Measurements from ENCODE around the gene PIEZO2. TPM values are rescaled to one million over a fixed set of nuclear protein-coding genes. Genes with fewer than 3 reads are reported as not detected.

PIEZO2 gene
- total RNA-seq, 1 experiment from 2014 or later = 0.57 TPM

GRCh38 chr18:10939822-10940221 lies 209.5 kb downstream of the PIEZO2 start:
- H3K9me3 ChIP-seq (ENCODE audit: control insufficient read depth, insufficient read depth, low read depth, low read length) = no peaks in the 10 kb centered on the region
- intact Hi-C loops (cut with micrococcal nuclease; ENCODE audit: unreplicated experiment) (no loop called here), in situ Hi-C loops (cut with HindIII; ENCODE audit: low pct_unique_long_range_greater_than_20kb, low sequenced_read_pairs) (no loop called here)
- no peaks in the 10 kb centered on the region for H3K27me3 ChIP-seq (ENCODE audit: control insufficient read depth, insufficient read depth, low read length)
- ChIA-PET POLR2A (no interaction called here), CTCF (no interaction called here)
- H3K27ac ChIP-seq (ENCODE audit: low read length) = no peak overlapping the region
- DNase-seq (ENCODE audit: low read depth, low spot score) (no peak), ATAC-seq (no peak)
- BruUV-seq (replicated peaks) = no TSS peak
- no peaks in the 10 kb centered on the region for H3K4me1 ChIP-seq (ENCODE audit: control insufficient read depth, insufficient read depth, low read length)
- no peaks in the 10 kb centered on the region for H3K36me3 ChIP-seq (ENCODE audit: control insufficient read depth, insufficient read depth, low read length)
- TF ChIP-seq CTCF (IDR thresholded peaks at IDR 0.05) = no peak
- no peak for TF ChIP-seq REST (IDR thresholded peaks at IDR 0.05; ENCODE audit: insufficient read depth in 1 of 2, low read depth in 2 of 2, low read length in 1 of 2)
- H3K4me3 ChIP-seq (ENCODE audit: low read depth in 2 of 2, low read length in 2 of 2) = no peak overlapping the region

- ATAC-seq (no peak), DNase-seq (ENCODE audit: low read depth, low spot score) (no peak)
- ChIA-PET POLR2A (no interaction called here), CTCF (no interaction called here)
- intact Hi-C loops (cut with micrococcal nuclease; ENCODE audit: unreplicated experiment) (no loop called here), in situ Hi-C loops (cut with HindIII; ENCODE audit: low pct_unique_long_range_greater_than_20kb, low sequenced_read_pairs) (no loop called here)
- Histone ChIP-seq H3K27ac (ENCODE audit: low read length) (no peak overlapping the region), H3K27me3 (ENCODE audit: control insufficient read depth, insufficient read depth, low read length) (no peaks in the 10 kb centered on the region), H3K4me1 (ENCODE audit: control insufficient read depth, insufficient read depth, low read length) (no peaks in the 10 kb centered on the region), H3K36me3 (ENCODE audit: control insufficient read depth, insufficient read depth, low read length) (no peaks in the 10 kb centered on the region), H3K4me3 (ENCODE audit: low read depth in 2 of 2, low read length in 2 of 2) (no peak overlapping the region), H3K9me3 (ENCODE audit: control insufficient read depth, insufficient read depth, low read depth, low read length) (no peaks in the 10 kb centered on the region)
- no TSS peak for BruUV-seq (replicated peaks)
- TF ChIP-seq SIN3A (IDR thresholded peaks at IDR 0.05; ENCODE audit: borderline replicate concordance, insufficient read depth, low read depth, low read length) (no peak), TCF7L2 (IDR thresholded peaks at IDR 0.05; ENCODE audit: low read depth, low read length) (no peak), REST (IDR thresholded peaks at IDR 0.05; ENCODE audit: insufficient read depth in 1 of 2, low read depth in 2 of 2, low read length in 1 of 2) (no peak), CTCF (IDR thresholded peaks at IDR 0.05) (no peak), POLR2AphosphoS5 (IDR thresholded peaks at IDR 0.05; ENCODE audit: low read depth, low read length) (no peak)
These were observed 211.4 kb downstream of the PIEZO2 start for GRCh38 chr18:10937743-10938640.

Data from Panc1 (cell line).